NCI-H524 treated with DMSO at 0.1 percent for 48 hours (cell line): ENCODE measurements around the gene INPPL1.
"Not testable (repeated sequence)": the region's sequence is repeated elsewhere in the genome, so short reads cannot be mapped to it uniquely, and the experiment has no call there.

Experiments
- DNase-seq: peaks from one replicate; lab custom pipeline; 2025; lab: John Stamatoyannopoulos, UW

The INPPL1 gene

GRCh38 chr11:72244361-72245262 is 20.0 kb downstream of the INPPL1 start:
- DNase-seq, result no peak

- no peak for DNase-seq
Measured at GRCh38 chr11:72245263-72245816, 20.8 kb downstream of the INPPL1 start.

GRCh38 chr11:72247584-72247983 is 23.0 kb downstream of the INPPL1 start:
- DNase-seq, result no peak

GRCh38 chr11:72249961-72250360 is 25.4 kb downstream of the INPPL1 start:
- no peak for DNase-seq

- DNase-seq, result no peak
Measured at GRCh38 chr11:72250661-72251464, 26.3 kb downstream of the INPPL1 start.

GRCh38 chr11:72251614-72252013 is 27.0 kb downstream of the INPPL1 start:
- no peak for DNase-seq

GRCh38 chr11:72253392-72253791 is 28.8 kb downstream of the INPPL1 start:
- no peak for DNase-seq

GRCh38 chr11:72254299-72254993 is 29.9 kb downstream of the INPPL1 start:
- DNase-seq, result no peak

GRCh38 chr11:72257570-72257969 is 33.0 kb downstream of the INPPL1 start:
- no peak for DNase-seq

- no peak for DNase-seq
Measured at GRCh38 chr11:72259490-72259889, 34.9 kb downstream of the INPPL1 start.

- DNase-seq, result no peak
Measured at GRCh38 chr11:72260574-72260973, 36.0 kb downstream of the INPPL1 start.

- no peak for DNase-seq
Measured at GRCh38 chr11:72263361-72263760, 38.8 kb downstream of the INPPL1 start.

GRCh38 chr11:72265951-72266350 is 41.4 kb downstream of the INPPL1 start:
- no peak for DNase-seq

- not testable (repeated sequence) for DNase-seq
Measured at GRCh38 chr11:72266960-72267359, 42.4 kb downstream of the INPPL1 start.

- DNase-seq, result no peak
Measured at GRCh38 chr11:72267956-72268617, 43.5 kb downstream of the INPPL1 start.

GRCh38 chr11:72271980-72272379 is 47.4 kb downstream of the INPPL1 start:
- DNase-seq, result no peak

- DNase-seq, result no peak
Measured at GRCh38 chr11:72274435-72274834, 49.9 kb downstream of the INPPL1 start.

- DNase-seq, result no peak
Measured at GRCh38 chr11:72278905-72279304, 54.3 kb downstream of the INPPL1 start.

GRCh38 chr11:72280037-72280436 is 55.5 kb downstream of the INPPL1 start:
- no peak for DNase-seq

- no peak for DNase-seq
Measured at GRCh38 chr11:72280726-72281315, 56.3 kb downstream of the INPPL1 start.

- DNase-seq, result no peak
Measured at GRCh38 chr11:72283947-72284346, 59.4 kb downstream of the INPPL1 start.
